Measurements from ENCODE around the gene PROKR2. TPM values are rescaled to one million over a fixed set of nuclear protein-coding genes. Genes with fewer than 3 reads are reported as not detected.

PROKR2 gene
- not detected in 5 replicates for total RNA-seq (2022; extraction: Qiagen RNA extraction)

GRCh38 chr20:5316188-5317158, at the start of gene PROKR2:
PROKR2 (minus strand) TSS chr20:5316954; CDS start chr20:5314369, 2,585 bp downstream.

Other genes with a start within 250 kb of the PROKR2 start
- 104 to 108 TPM (median 105 TPM) in 5 replicates for gene TMEM230, start 203.9 kb downstream of the PROKR2 start, total RNA-seq (2022; extraction: Qiagen RNA extraction)
- gene PCNA, start 197.0 kb downstream of the PROKR2 start, total RNA-seq (2022; extraction: Qiagen RNA extraction): 371 to 410 TPM (median 381 TPM) in 5 replicates
- gene CDS2, start 189.9 kb downstream of the PROKR2 start, total RNA-seq (2022; extraction: Qiagen RNA extraction): 48.1 to 63.1 TPM (median 56.7 TPM) in 5 replicates